Right forelimb (tissue), 1 donor: ENCODE results near the gene EXOC1L.

ENCODE experiments used
- DNase-seq: peaks from one replicate; pipeline ENCODE4 v3.0.0-alpha.2; 2018

Gene EXOC1L

GRCh38 chr4:55819634-55820033 is at the start of gene EXOC1L:
TSS of gene EXOC1L (plus strand) at chr4:55819790. CDS start at chr4:55820027, 237 bp downstream.
- DNase-seq, result peak; percentile 44

GRCh38 chr4:55770662-55771061 is 48.9 kb upstream of the EXOC1L start:
- no peak for DNase-seq

- DNase-seq, result no peak
Measured at GRCh38 chr4:55781341-55781740, 38.2 kb upstream of the EXOC1L start.

GRCh38 chr4:55781812-55782211 is 37.8 kb upstream of the EXOC1L start:
- no peak for DNase-seq

- no peak for DNase-seq
Measured at GRCh38 chr4:55783584-55783983, 36.0 kb upstream of the EXOC1L start.

GRCh38 chr4:55784747-55785146 is 34.8 kb upstream of the EXOC1L start:
- no peak for DNase-seq

GRCh38 chr4:55791666-55792065 is 27.9 kb upstream of the EXOC1L start:
- no peak for DNase-seq

- no peak for DNase-seq
Measured at GRCh38 chr4:55793479-55793878, 26.1 kb upstream of the EXOC1L start.

- no peak for DNase-seq
Measured at GRCh38 chr4:55794053-55794452, 25.5 kb upstream of the EXOC1L start.

- DNase-seq, result no peak
Measured at GRCh38 chr4:55795341-55795740, 24.2 kb upstream of the EXOC1L start.

GRCh38 chr4:55801498-55801897 is 18.1 kb upstream of the EXOC1L start:
- DNase-seq, result no peak

- DNase-seq, result no peak
Measured at GRCh38 chr4:55807556-55807955, 12.0 kb upstream of the EXOC1L start.

- no peak for DNase-seq
Measured at GRCh38 chr4:55808186-55808585, 11.4 kb upstream of the EXOC1L start.

GRCh38 chr4:55808632-55809031 is 11.0 kb upstream of the EXOC1L start:
- DNase-seq, result no peak

GRCh38 chr4:55817691-55818090 is 1.9 kb upstream of the EXOC1L start:
- no peak for DNase-seq

GRCh38 chr4:55820279-55820678 is 689 bp downstream of the EXOC1L start:
- no peak for DNase-seq

- no peak for DNase-seq
Measured at GRCh38 chr4:55822329-55822728, 2.7 kb downstream of the EXOC1L start.

- no peak for DNase-seq
Measured at GRCh38 chr4:55824865-55825264, 5.3 kb downstream of the EXOC1L start.

- no peak for DNase-seq
Measured at GRCh38 chr4:55826986-55827385, 7.4 kb downstream of the EXOC1L start.

- no peak for DNase-seq
Measured at GRCh38 chr4:55827582-55827981, 8.0 kb downstream of the EXOC1L start.

GRCh38 chr4:55830048-55830447 is 10.5 kb downstream of the EXOC1L start:
- no peak for DNase-seq

- DNase-seq, result no peak
Measured at GRCh38 chr4:55830716-55831115, 11.1 kb downstream of the EXOC1L start.

- DNase-seq, result no peak
Measured at GRCh38 chr4:55834086-55834795, 14.7 kb downstream of the EXOC1L start.

- DNase-seq, result no peak
Measured at GRCh38 chr4:55837903-55838302, 18.3 kb downstream of the EXOC1L start.

GRCh38 chr4:55838356-55838755 is 18.8 kb downstream of the EXOC1L start:
- no peak for DNase-seq
